HUDEP-2 (cell line): ENCODE results near the gene PIGQ.

ENCODE experiments used
- DNase-seq, 76 experiments: peaks; one replicate each; lab custom pipeline; 2025; ENCODE audit not compliant: unreplicated experiment in 76 of 76; lab: John Stamatoyannopoulos, UW

The PIGQ gene

DNA sequence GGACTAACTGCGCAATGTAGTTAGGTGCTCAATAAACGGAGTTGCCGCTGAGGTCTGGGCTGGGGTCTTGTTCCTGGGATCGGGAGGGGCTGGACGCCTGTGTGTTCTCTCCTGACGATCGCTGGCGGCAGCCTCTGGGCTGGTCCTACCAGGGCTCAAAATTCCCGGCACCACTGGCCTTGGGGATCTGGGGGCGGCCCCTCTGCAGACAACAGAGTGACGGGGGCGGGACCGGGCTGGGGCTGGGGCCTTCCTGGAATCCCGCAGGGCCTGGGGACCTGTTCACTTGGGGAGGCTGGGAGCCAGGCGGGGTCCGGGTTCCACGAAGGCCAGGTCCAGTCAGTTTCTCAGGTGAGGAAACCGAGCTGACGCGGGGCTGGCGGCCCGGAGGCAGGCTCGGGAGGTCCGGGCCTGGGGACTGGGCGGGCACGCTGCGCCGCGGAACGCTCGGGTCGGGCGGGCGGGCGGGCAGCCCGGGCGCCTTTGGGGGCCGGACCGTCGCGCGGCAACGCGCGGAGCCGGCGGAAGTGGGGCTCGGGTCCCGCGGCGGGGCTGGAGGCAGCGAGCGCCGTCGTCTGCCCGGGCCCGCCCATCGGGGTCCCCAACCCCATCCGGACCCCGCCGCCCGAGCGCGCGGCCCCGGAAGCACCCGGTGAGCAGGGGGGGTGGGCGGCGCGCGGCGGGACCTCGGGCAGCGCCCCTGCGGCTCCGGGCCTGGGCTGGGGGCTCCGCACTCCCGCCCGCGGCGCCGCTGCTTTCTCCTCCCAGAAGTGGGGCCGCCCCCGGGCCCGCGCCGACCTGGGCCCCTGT lies at the start of gene PIGQ:
Gene PIGQ, plus strand, starts transcription at position 524 of the 810 bp plus-strand sequence. CDS start 4,107 bp downstream, outside the sequence.
- DNase-seq: peak in 54 of 76 experiments; percentile 16 to 75 (median 52)

GRCh38 chr16:520847-521246 lies 48.9 kb upstream of the PIGQ start:
- no peak for DNase-seq

GRCh38 chr16:521381-522210 lies 48.2 kb upstream of the PIGQ start:
- DNase-seq: no peak

GRCh38 chr16:522320-523096 lies 47.3 kb upstream of the PIGQ start:
- DNase-seq: no peak

- no peak for DNase-seq
These were observed 46.5 kb upstream of the PIGQ start for GRCh38 chr16:523097-523741.

DNA sequence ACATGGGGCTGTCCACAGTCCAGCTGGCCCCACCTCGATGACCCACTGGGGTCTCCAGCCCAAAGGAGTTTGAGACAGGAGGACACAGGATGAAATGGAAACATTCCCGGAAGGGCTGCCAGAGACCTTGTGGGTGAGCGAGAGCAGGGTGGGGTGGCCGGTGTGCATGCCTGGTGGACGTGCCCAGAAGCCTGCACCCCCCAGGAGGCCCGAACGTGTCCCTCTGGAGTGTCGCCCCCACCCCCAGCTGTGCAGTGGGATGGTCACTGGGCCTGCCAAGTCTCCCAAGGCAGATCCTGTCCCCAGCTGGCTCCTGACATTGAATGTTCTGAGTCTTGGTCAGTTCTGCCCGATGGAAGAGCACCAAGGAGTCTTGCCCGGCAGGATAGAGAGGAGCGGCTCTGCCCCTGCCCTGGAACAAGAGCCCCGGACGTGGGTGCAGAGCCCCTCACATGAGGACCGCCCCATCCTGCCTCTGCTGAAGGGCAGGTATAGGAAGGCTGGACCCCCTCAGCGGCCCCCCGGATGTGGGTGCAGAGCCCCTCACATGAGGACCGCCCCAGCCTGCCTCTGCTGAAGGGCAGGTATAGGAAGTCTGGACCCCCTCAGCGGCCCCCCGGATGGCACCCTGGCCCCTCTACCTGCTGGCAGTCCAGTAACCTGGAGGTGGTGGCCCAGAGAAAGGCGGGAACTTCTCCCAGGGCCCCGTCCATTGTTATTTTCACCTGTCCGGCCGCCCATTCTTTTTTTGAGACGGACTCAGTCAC lies 45.3 kb upstream of the PIGQ start:
- no peak for DNase-seq

DNA sequence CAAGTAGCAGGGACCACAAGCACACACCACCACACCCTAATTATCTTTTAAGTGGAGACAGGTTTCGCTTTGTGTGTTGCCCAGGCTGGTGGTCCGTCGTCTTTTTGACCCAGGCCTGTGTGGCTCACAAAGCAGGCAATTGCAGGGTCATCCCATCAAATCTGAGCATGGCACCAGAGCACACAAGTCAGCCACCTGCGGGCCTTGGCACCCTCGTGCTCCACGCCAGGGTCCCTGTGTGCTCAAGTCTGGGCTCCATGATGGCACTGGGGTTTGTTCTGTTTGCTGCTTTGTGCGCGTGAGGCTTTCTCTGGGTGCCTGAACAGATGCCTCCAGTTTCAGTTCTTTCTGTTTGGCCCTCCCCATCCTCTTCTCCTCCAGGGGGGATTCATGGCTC lies 44.6 kb upstream of the PIGQ start:
- DNase-seq: no peak

GRCh38 chr16:525520-526180 lies 44.1 kb upstream of the PIGQ start:
- DNase-seq: peak in 49 of 76 experiments; percentile 8 to 70 (median 33)

DNA sequence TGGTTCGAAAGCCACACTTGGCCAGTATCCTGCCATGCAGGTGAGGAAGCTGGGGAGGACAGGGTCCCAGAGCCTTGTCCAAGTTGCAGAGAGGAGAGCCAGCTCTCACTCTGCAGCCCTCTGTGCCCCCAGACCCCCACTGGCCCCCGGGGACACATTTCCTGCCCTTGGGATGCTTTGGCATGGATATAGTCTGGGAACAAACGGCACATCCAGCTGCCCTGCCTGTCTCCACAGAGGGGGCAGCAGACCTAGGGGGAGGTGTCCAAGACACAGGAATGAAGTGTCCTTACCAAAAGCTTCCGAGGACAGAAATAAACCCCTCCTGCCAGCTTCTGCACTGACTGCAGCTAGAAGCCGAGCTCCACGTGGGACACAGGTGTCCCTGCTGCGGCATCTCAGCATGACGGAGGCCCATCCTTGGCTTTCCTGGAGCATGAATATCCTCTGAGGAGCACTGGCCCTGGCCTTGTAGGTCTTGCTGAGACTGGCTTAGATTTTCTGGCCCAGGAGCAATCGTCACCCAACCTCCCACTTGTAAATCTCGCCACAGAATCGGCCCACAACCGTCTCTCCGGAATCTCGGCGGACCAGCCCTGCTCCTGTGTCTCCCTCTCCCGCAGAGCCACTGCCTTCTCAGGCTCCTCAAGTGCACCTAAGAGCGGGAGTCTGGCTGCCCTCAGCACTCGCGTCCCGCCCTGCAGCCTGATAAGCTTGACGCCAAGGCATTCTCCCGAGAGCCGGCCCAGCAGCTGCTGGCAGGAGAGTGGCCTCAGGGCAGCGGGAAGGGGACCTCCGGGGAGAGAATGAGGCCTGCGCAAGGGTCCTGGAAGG lies 43.4 kb upstream of the PIGQ start:
- peak in 61 of 76 experiments; percentile 7 to 74 (median 54) for DNase-seq

DNA sequence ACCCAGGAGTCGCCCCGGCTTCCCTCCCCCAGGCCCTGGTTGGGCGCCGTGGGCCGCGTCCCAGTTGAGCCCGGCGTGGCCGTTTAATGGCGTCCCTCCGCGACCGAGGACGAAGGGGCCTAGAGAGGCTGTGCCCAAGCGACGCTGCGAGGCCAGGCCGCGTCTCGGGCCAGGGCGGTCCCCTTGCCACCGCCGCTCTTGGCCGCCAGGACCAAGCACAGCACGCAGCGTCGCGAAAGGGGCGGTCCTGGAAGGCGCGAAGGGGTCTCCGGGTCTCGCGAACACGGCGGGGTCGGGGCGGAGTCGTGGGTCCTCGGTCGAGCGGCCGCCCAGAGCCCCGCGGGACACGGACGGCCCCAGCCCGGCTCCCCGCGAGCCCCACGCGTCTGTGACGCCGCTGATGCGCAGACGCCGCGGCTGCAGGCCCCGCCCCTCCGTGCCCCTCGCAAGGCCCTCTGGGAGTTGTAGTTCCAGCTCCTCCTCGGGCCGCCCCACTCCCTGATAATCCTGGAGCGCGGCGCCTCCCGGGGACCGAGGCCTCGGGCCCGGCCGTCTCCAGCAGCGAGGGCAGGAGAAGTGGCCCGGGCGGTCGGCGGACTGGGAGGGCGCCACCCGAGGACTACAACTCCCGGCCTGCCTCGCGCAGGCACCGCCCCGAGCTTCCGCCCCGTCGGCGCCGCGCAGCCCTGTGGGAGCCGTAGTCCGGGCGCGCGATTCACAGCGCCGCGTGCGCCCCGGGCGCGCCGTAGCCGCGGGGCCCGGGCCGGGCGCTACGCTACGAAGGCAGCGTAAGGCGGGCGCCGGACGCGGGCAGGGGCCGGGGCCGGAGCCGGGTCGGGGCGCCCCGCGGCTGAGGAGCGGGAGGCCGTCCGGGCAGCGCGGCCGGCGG lies 42.5 kb upstream of the PIGQ start, which contains the start of gene CAPN15:
Gene CAPN15, plus strand, starts transcription at position 698 of the 889 bp plus-strand sequence. CDS start 19,127 bp downstream, outside the sequence.
- peak in 70 of 76 experiments; percentile 13 to 90 (median 74) for DNase-seq

DNA sequence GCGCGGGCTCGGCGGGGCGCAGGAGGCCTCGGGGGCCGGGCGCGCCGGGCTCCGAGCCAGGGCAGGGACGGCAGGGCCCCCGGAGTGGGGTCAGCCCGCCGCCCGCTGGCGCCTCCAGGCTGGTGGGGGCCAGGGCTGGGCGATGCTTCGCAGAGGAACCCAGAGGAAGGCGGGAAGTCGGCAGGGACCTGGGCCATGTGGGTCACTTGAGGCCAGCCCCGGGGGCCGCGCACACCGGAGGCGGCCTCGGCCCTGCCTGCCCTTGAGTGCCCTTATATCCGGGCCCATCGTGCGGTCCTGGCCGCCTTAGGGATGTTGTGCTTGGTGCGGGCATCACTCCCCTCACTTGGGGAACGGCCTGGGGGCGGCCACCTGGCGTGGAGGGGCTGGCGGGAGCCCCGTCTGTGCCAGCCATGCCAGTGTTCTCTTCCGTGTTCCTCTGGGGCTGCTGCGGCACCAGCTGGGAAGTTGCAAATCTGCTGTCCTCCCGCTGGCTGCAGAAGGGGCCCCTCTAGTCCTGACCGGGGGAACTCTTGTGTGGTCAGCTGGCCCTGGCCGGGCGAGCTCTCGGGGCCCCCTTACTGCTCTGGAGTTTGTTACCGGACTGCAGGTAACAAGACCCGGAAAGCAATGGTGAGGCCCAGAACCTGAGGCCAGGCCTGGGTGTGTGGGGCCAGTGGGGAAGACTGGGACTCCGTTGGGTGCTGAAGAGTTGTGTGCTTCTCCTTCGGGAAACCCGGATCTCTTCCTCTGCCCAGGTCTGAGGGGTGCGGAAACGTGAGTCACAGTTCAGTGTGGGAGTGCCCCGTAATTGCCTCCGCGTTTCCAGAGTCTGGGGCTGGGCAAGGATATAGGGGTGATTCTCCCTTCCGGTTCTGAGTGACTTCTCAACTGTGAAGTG lies 41.4 kb upstream of the PIGQ start:
- peak in 32 of 76 experiments; percentile 14 to 55 (median 31) for DNase-seq

- peak in 1 of 76 experiments; percentile 19 for DNase-seq
These were observed 40.7 kb upstream of the PIGQ start for GRCh38 chr16:529012-529575.

DNA sequence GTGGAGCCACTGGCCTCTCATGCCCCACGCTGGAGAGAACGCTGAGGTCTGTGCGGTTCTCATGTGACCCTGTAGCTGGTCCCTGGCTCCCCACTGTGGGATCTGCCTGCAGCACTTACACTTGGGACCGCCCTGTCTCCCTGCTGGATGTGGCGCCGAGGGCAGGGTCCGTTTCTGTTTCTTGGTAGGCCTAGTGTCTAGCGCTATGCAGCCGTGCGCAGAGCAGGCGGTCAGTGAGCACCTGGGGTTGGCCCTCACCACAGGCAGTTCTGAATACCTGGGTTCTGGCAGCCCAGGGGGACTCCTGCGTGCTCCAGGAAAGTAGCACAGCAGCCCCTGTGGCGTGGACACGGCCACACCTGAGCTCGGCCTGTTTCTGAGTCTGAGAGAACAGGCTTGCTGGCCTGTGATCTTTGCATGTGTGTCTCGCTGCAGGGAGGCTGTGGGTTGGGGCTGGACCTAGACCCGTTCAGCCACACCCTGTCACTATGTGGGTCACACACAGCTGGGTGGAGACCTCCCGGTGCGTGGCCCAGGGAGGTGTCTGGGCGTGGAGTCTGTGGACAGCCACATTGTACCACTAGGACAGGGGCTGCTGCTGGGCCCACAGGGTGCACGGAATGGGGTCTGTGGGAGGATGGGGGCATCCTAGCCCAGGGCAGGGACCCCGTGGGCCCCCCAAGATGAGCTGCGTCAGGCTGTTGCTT lies 39.5 kb upstream of the PIGQ start:
- DNase-seq: peak in 1 of 76 experiments; percentile 13

GRCh38 chr16:531494-532125 lies 38.2 kb upstream of the PIGQ start:
- no peak for DNase-seq
